Measurements from ENCODE around the gene SCAMP3.

The SCAMP3 gene

GRCh38 chr1:155277070-155277901, 15.1 kb upstream of the SCAMP3 start, which contains the start of gene HCN3:
Gene HCN3, plus strand, starts transcription at chr1:155277463. Its CDS starts 128 bp downstream, at chr1:155277591.
- TF ChIP-seq GATA3 (IDR thresholded peaks at IDR 0.05; ENCODE audit: low read depth, low read length) (no peak), GATA2 (IDR thresholded peaks at IDR 0.05; ENCODE audit: low read depth, low read length) (no peak)

- TF ChIP-seq GATA2 (IDR thresholded peaks at IDR 0.05; ENCODE audit: low read depth, low read length) (no peak), GATA3 (IDR thresholded peaks at IDR 0.05; ENCODE audit: low read depth, low read length) (no peak)
Measured at GRCh38 chr1:155273343-155274245, 11.4 kb upstream of the SCAMP3 start, which contains the start of gene CLK2. Gene CLK2, minus strand, starts transcription at chr1:155273504. Its CDS starts 2,527 bp downstream, at chr1:155270977.

GRCh38 chr1:155272466-155273342, 10.5 kb upstream of the SCAMP3 start:
- TF ChIP-seq GATA3 (IDR thresholded peaks at IDR 0.05; ENCODE audit: low read depth, low read length), result no peak
- TF ChIP-seq GATA2 (IDR thresholded peaks at IDR 0.05; ENCODE audit: low read depth, low read length), result no peak

- no peak for TF ChIP-seq GATA2 (IDR thresholded peaks at IDR 0.05; ENCODE audit: low read depth, low read length)
- no peak for TF ChIP-seq GATA3 (IDR thresholded peaks at IDR 0.05; ENCODE audit: low read depth, low read length)
Measured at GRCh38 chr1:155269381-155269780, 7.2 kb upstream of the SCAMP3 start.

GRCh38 chr1:155268630-155269029, 6.5 kb upstream of the SCAMP3 start:
- TF ChIP-seq GATA3 (IDR thresholded peaks at IDR 0.05; ENCODE audit: low read depth, low read length) (no peak), GATA2 (IDR thresholded peaks at IDR 0.05; ENCODE audit: low read depth, low read length) (no peak)

- no peak for TF ChIP-seq GATA2 (IDR thresholded peaks at IDR 0.05; ENCODE audit: low read depth, low read length)
- TF ChIP-seq GATA3 (IDR thresholded peaks at IDR 0.05; ENCODE audit: low read depth, low read length), result no peak
Measured at GRCh38 chr1:155267373-155267772, 5.2 kb upstream of the SCAMP3 start.

GRCh38 chr1:155266553-155266952, 4.4 kb upstream of the SCAMP3 start:
- TF ChIP-seq GATA3 (IDR thresholded peaks at IDR 0.05; ENCODE audit: low read depth, low read length), result no peak
- TF ChIP-seq GATA2 (IDR thresholded peaks at IDR 0.05; ENCODE audit: low read depth, low read length), result no peak

- TF ChIP-seq GATA2 (IDR thresholded peaks at IDR 0.05; ENCODE audit: low read depth, low read length) (no peak), GATA3 (IDR thresholded peaks at IDR 0.05; ENCODE audit: low read depth, low read length) (no peak)
Measured at GRCh38 chr1:155263067-155263466, 907 bp upstream of the SCAMP3 start.

- no peak for TF ChIP-seq GATA3 (IDR thresholded peaks at IDR 0.05; ENCODE audit: low read depth, low read length)
- TF ChIP-seq GATA2 (IDR thresholded peaks at IDR 0.05; ENCODE audit: low read depth, low read length), result no peak
Measured at GRCh38 chr1:155261493-155261851, 688 bp downstream of the SCAMP3 start.

- TF ChIP-seq GATA3 (IDR thresholded peaks at IDR 0.05; ENCODE audit: low read depth, low read length), result no peak
- TF ChIP-seq GATA2 (IDR thresholded peaks at IDR 0.05; ENCODE audit: low read depth, low read length), result no peak
Measured at GRCh38 chr1:155260276-155260675, 1.9 kb downstream of the SCAMP3 start.

- TF ChIP-seq GATA3 (IDR thresholded peaks at IDR 0.05; ENCODE audit: low read depth, low read length) (no peak), GATA2 (IDR thresholded peaks at IDR 0.05; ENCODE audit: low read depth, low read length) (no peak)
Measured at GRCh38 chr1:155256058-155256852, 5.9 kb downstream of the SCAMP3 start.

GRCh38 chr1:155255243-155256007, 6.7 kb downstream of the SCAMP3 start, which contains the start of gene ENTREP3:
Gene ENTREP3, minus strand, starts transcription at chr1:155255483. Its CDS starts 606 bp downstream, at chr1:155254877.
- TF ChIP-seq GATA2 (IDR thresholded peaks at IDR 0.05; ENCODE audit: low read depth, low read length), result no peak
- TF ChIP-seq GATA3 (IDR thresholded peaks at IDR 0.05; ENCODE audit: low read depth, low read length), result no peak

All from SH-SY5Y (cell line).